Right atrium auricular region (tissue), 2 donors: ENCODE measurements around the gene DPRX. TPM values are rescaled to one million over a fixed set of nuclear protein-coding genes. Genes with fewer than 3 reads are reported as not detected.

Experiments used
- DNase-seq: peaks from one replicate; pipeline ENCODE4 v3.0.0-alpha.2; 2019; ENCODE audit warnings: low spot score
- H3K27ac ChIP-seq, 2 donors: fragments of 200-600 bp; sonication (generic); 1 replicate in 1 of 2; 2 replicates in 1 of 2; pipeline ENCODE4 v1.5.1; 2016 to 2019
- H3K27me3 ChIP-seq, 2 donors: fragments of 200-600 bp; sonication (generic); one replicate each; pipeline versions ENCODE4 v1.5.1 to v1.6.0; 2017 to 2019
- H3K36me3 ChIP-seq: fragments of 200-600 bp; sonication (generic); one replicate; pipeline ENCODE4 v1.5.1; 2016
- H3K4me1 ChIP-seq, 2 donors: fragments of 200-600 bp; sonication (generic); one replicate each; pipeline versions ENCODE4 v1.5.1 to v1.6.0; 2017 to 2019
- H3K4me3 ChIP-seq, 2 donors: fragments of 200-600 bp; sonication (generic); 1 replicate in 1 of 2; 2 replicates in 1 of 2; pipeline ENCODE4 v1.5.1; 2017 to 2019; ENCODE audit warnings: mild to moderate bottlenecking in 1 of 2, moderate library complexity in 1 of 2
- H3K9me3 ChIP-seq, 2 donors: fragments of 200-600 bp; sonication (generic); one replicate each; pipeline ENCODE4 v1.5.1; 2019
- microRNA counts, 2 donors: library from miRNA; unstranded; fragments of <30 nt; microRNA quantifications; one replicate each; lab custom pipeline; 2016 to 2017
- microRNA-seq, 2 donors: library from miRNA; unstranded; fragments of <30 nt; microRNA quantifications; one replicate each; pipeline ENCODE4, GENCODE V29; 2016 to 2017; ENCODE audit warnings: borderline number of aligned reads in 2 of 2, borderline replicate concordance in 1 of 2
- total RNA-seq, 2 donors: library from RNA; depleted of rRNA; stranded (reverse); fragments of >200 nt; gene quantifications; one replicate each; pipeline ENCODE4 v1.1.0, GENCODE V29; 2016
- TF ChIP-seq, protein P1 (sequence below), 2 donors: fragments of 200-600 bp; sonication (generic); IDR thresholded peaks; one replicate each; pipeline ENCODE4 v1.5.1; 2019; ENCODE audit warnings: antibody characterized with exemption in 2 of 2

DPRX gene
- total RNA-seq, 2 donors from 2014 or later = not detected

GRCh38 chr19:53670345-53670744 lies 38.5 kb downstream of the DPRX start:
- no peak overlapping the region for H3K4me3 ChIP-seq
- H3K36me3 ChIP-seq = no peaks in the 10 kb centered on the region
- no peak overlapping the region for H3K27ac ChIP-seq
- no peaks in the 10 kb centered on the region for H3K27me3 ChIP-seq
- TF ChIP-seq, protein P1, sequence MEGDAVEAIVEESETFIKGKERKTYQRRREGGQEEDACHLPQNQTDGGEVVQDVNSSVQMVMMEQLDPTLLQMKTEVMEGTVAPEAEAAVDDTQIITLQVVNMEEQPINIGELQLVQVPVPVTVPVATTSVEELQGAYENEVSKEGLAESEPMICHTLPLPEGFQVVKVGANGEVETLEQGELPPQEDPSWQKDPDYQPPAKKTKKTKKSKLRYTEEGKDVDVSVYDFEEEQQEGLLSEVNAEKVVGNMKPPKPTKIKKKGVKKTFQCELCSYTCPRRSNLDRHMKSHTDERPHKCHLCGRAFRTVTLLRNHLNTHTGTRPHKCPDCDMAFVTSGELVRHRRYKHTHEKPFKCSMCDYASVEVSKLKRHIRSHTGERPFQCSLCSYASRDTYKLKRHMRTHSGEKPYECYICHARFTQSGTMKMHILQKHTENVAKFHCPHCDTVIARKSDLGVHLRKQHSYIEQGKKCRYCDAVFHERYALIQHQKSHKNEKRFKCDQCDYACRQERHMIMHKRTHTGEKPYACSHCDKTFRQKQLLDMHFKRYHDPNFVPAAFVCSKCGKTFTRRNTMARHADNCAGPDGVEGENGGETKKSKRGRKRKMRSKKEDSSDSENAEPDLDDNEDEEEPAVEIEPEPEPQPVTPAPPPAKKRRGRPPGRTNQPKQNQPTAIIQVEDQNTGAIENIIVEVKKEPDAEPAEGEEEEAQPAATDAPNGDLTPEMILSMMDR (IDR thresholded peaks at IDR 0.05) = no peak
- DNase-seq = no peak
- H3K9me3 ChIP-seq = no peaks in the 10 kb centered on the region
- no peaks in the 10 kb centered on the region for H3K4me1 ChIP-seq

DNA sequence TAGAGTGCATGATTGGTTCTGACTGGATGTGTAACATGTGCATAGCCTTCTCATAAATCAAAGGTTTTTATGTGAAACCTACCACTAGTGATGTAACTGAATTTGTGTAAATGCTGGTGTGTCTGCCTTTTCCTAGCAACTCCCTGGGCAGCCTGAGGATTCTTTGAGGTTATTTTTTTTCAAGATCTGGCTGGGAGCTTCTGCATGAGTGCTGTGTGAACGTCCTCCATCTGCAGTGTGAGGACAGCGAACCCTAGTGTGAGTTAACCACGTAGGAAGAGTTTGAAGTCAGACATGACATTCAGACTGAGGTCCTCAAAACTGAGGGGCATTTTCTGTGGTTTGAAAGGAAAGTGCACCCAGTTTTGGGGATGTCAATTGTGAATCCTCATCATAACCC lies 39.9 kb downstream of the DPRX start:
- no peak overlapping the region for H3K27ac ChIP-seq
- no peaks in the 10 kb centered on the region for H3K4me1 ChIP-seq
- no peak overlapping the region for H3K4me3 ChIP-seq
- TF ChIP-seq, protein P1 (IDR thresholded peaks at IDR 0.05) = no peak
- no peaks in the 10 kb centered on the region for H3K36me3 ChIP-seq
- no peaks in the 10 kb centered on the region for H3K9me3 ChIP-seq
- DNase-seq = no peak
- no peaks in the 10 kb centered on the region for H3K27me3 ChIP-seq

MicroRNAs within 50 kb of the gene (microRNA counts, 767-probe panel; counts per million panel counts)
- microRNA hsa-miR-1323 (lab: Ali Mortazavi, UCI) = 0 to 2,247 counts per million in 2 donors
- 0 to 31.0 counts per million in 2 donors for microRNA hsa-miR-498 (lab: Ali Mortazavi, UCI)
- microRNA hsa-miR-512-3p (lab: Ali Mortazavi, UCI) = 0 to 1,589 counts per million in 2 donors
- microRNA hsa-miR-512-5p (lab: Ali Mortazavi, UCI) = 0 to 1,790 counts per million in 2 donors
- microRNA hsa-miR-515-3p (lab: Ali Mortazavi, UCI) = 0 to 2,023 counts per million in 2 donors
- microRNA hsa-miR-515-5p (lab: Ali Mortazavi, UCI) = 0 to 1,922 counts per million in 2 donors
- 0 to 2,302 counts per million in 2 donors for microRNA hsa-miR-519c-3p (lab: Ali Mortazavi, UCI)
- microRNA hsa-miR-519e-3p (lab: Ali Mortazavi, UCI) = 0 to 31.0 counts per million in 2 donors
- 0 to 31.0 counts per million in 2 donors for microRNA hsa-miR-520e (lab: Ali Mortazavi, UCI)
- microRNA hsa-miR-520f (lab: Ali Mortazavi, UCI) = 0 to 31.0 counts per million in 2 donors

Small RNAs within 50 kb of the gene (microRNA-seq; reads per million reads assigned to microRNA genes)
- gene MIR1323 (1.4 reads per million in 2 donors), gene MIR498 (0 to 0.71 reads per million in 2 donors), gene MIR512-1 (0 reads per million in 2 donors), gene MIR512-2 (0 reads per million in 2 donors), gene MIR515-1 (0 reads per million in 2 donors), gene MIR515-2 (0 reads per million in 2 donors), gene MIR519C (5.7 to 6.4 reads per million in 2 donors), gene MIR519E (0 reads per million in 2 donors), gene MIR520E (0 to 0.71 reads per million in 2 donors), gene MIR520F (2.8 to 5.7 reads per million in 2 donors)

Other genes with a start within 250 kb of the DPRX start
- gene ZNF765, start 236.8 kb upstream of the DPRX start, total RNA-seq = 1 to 10 TPM; 2.3 to 4.2 TPM
- 1 to 10 TPM; 3.8 to 6.0 TPM for gene ZNF761, start 200.0 kb upstream of the DPRX start, total RNA-seq
- 1 to 10 TPM in 1 of 2 donors, under 1 TPM in 1; 0.63 to 1.3 TPM for gene ZNF813, start 164.3 kb upstream of the DPRX start, total RNA-seq
- gene ZNF331, start 93.9 kb upstream of the DPRX start, total RNA-seq = 10 to 100 TPM; 16.9 to 26.7 TPM
- 1 to 10 TPM in 1 of 2 donors, under 1 TPM in 1; 0.19 to 1.1 TPM for gene NLRP12, start 192.3 kb downstream of the DPRX start, total RNA-seq
- 100 to 1,000 TPM; 117 to 150 TPM for gene MYADM, start 235.9 kb downstream of the DPRX start, total RNA-seq